ENCODE results near the gene FYN.

Gene FYN

DNA sequence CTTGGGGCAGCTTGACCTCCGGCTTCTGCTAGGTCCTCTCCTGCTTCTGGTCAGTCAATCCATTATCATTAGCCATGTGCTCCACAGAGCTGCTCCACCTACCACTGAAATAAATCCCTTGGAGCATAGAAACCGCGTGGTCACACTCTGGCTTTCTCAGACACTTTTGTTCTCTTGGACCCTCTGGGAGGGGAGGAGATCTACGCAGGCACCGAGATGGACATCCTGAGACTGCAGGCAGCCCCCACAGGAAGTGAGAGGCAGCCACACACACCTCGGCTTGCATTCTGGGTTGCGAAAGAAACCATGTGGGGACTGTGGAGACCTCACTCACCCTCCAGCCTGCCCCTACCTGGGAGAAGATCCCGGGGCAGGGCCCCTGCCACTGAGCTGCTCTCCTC is 79.5 kb downstream of the FYN start:
- Histone ChIP-seq H3K4me2 (ENCODE audit: low read depth, low read length, poor library complexity, severe bottlenecking) (no peak overlapping the region), H3K79me2 (ENCODE audit: insufficient read depth, low read length) (no peaks in the 10 kb centered on the region)
- no peak for TF ChIP-seq CTCF (IDR thresholded peaks at IDR 0.05; ENCODE audit: insufficient read depth, low read length, poor library complexity, severe bottlenecking)
- TF ChIP-seq EZH2phosphoT487 (conservative IDR thresholded peaks at IDR 0.05; ENCODE audit: low read length): no peak

DNA sequence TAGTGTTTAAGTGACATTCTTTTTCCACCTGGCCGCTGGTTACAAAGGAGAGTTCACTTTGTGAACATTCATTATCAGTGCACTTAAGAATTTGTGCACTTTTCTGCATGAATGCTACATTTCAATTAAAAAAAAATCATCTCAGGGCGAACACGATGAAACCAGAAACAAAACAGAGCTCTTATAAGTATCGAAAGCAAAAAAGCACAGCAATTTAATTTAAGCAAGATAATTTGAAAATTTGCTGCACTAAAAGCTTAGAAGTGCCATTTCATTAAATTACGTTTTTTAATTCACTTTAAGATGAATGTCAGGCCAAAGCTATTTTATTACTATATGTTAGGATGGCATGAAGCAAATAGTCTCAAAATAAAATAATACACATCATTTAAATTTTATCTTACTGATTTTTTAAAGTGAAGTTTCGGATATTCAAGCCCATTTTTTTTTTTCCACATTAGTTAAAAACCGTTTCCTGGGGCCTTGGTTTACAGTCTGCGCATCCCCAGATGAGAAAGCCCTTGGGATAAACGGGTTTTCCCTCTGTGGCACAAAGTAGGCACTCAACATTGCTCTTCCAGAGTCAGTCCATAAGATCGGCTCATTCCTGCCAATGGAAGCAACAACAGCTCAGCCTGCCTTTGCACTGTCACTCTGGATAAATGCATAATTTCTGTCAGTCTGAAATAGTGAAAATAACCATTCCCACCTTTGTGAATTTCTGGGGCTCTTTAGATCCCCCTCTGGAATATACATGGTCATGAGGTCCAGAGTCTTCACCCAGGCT is 80.1 kb downstream of the FYN start:
- H3K4me3 ChIP-seq (ENCODE audit: insufficient read depth, low read length, poor library complexity, severe bottlenecking): no peak overlapping the region
- H3K36me3 ChIP-seq (ENCODE audit: low read length): no peaks in the 10 kb centered on the region
- H3K27me3 ChIP-seq (ENCODE audit: low read length): no peaks in the 10 kb centered on the region
- TF ChIP-seq EZH2phosphoT487 (conservative IDR thresholded peaks at IDR 0.05; ENCODE audit: low read length) (no peak), CTCF (IDR thresholded peaks at IDR 0.05; ENCODE audit: insufficient read depth, low read length, poor library complexity, severe bottlenecking) (no peak)
- no peaks in the 10 kb centered on the region for H3K79me2 ChIP-seq (ENCODE audit: insufficient read depth, low read length)
- no peak overlapping the region for H2AFZ ChIP-seq (ENCODE audit: low read depth, low read length, severe bottlenecking)
- H3F3A ChIP-seq (ENCODE audit: insufficient read depth): no peaks in the 10 kb centered on the region
- H3K9ac ChIP-seq (ENCODE audit: low read length): no peak overlapping the region
- no peaks in the 10 kb centered on the region for H4K20me1 ChIP-seq (ENCODE audit: low read depth, low read length)
- no peaks in the 10 kb centered on the region for H3K9me2 ChIP-seq (replicated peaks; ENCODE audit: insufficient read depth, low read length)
- no peaks in the 10 kb centered on the region for H3K9me3 ChIP-seq (ENCODE audit: insufficient read depth, low read length)
- no peak overlapping the region for H3K27ac ChIP-seq (ENCODE audit: low read depth, low read length)
- H3K4me2 ChIP-seq (ENCODE audit: low read depth, low read length, poor library complexity, severe bottlenecking): no peak overlapping the region

More for the DNA sequence above, 79.5 kb downstream of the FYN start:
- Histone ChIP-seq H3K4me3 (ENCODE audit: insufficient read depth, low read length, poor library complexity, severe bottlenecking) (no peak overlapping the region), H3K9me3 (ENCODE audit: insufficient read depth, low read length) (no peaks in the 10 kb centered on the region), H3K27me3 (ENCODE audit: low read length) (no peaks in the 10 kb centered on the region), H2AFZ (ENCODE audit: low read depth, low read length, severe bottlenecking) (no peak overlapping the region), H3K27ac (ENCODE audit: low read depth, low read length) (no peak overlapping the region), H3K9ac (ENCODE audit: low read length) (no peak overlapping the region), H3K36me3 (ENCODE audit: low read length) (no peaks in the 10 kb centered on the region), H3K9me2 (replicated peaks; ENCODE audit: insufficient read depth, low read length) (no peaks in the 10 kb centered on the region), H3F3A (ENCODE audit: insufficient read depth) (no peaks in the 10 kb centered on the region), H4K20me1 (ENCODE audit: low read depth, low read length) (no peaks in the 10 kb centered on the region)

- Histone ChIP-seq H3K9ac (ENCODE audit: low read length) (no peak overlapping the region), H3F3A (ENCODE audit: insufficient read depth) (no peaks in the 10 kb centered on the region), H3K79me2 (ENCODE audit: insufficient read depth, low read length) (no peaks in the 10 kb centered on the region), H3K36me3 (ENCODE audit: low read length) (no peaks in the 10 kb centered on the region), H3K27me3 (ENCODE audit: low read length) (no peaks in the 10 kb centered on the region), H3K9me2 (replicated peaks; ENCODE audit: insufficient read depth, low read length) (no peaks in the 10 kb centered on the region), H3K4me3 (ENCODE audit: insufficient read depth, low read length, poor library complexity, severe bottlenecking) (no peak overlapping the region), H4K20me1 (ENCODE audit: low read depth, low read length) (no peaks in the 10 kb centered on the region), H3K4me2 (ENCODE audit: low read depth, low read length, poor library complexity, severe bottlenecking) (no peak overlapping the region), H3K9me3 (ENCODE audit: insufficient read depth, low read length) (no peaks in the 10 kb centered on the region), H2AFZ (ENCODE audit: low read depth, low read length, severe bottlenecking) (no peak overlapping the region), H3K27ac (ENCODE audit: low read depth, low read length) (no peak overlapping the region)
- TF ChIP-seq CTCF (IDR thresholded peaks at IDR 0.05; ENCODE audit: insufficient read depth, low read length, poor library complexity, severe bottlenecking) (no peak), EZH2phosphoT487 (conservative IDR thresholded peaks at IDR 0.05; ENCODE audit: low read length) (no peak)
Observed at GRCh38 chr6:111792241-111792640, 81.0 kb downstream of the FYN start.

Data from SU-DHL-6 (cell line).